GM18499 (cell line): Measurements from ENCODE around the gene GEMIN4.
"Not testable (repeated sequence)": the region's sequence is repeated elsewhere in the genome, so short reads cannot be mapped to it uniquely, and the experiment has no call there.

ENCODE experiments used
- ATAC-seq: cut with Tn5 transposase; IDR thresholded peaks from one replicate; pipeline ENCODE4 v1.9.1; 2021; ENCODE audit warnings: moderate number of reproducible peaks; ENCODE audit not compliant: insufficient read depth, unreplicated experiment

The GEMIN4 gene

DNA sequence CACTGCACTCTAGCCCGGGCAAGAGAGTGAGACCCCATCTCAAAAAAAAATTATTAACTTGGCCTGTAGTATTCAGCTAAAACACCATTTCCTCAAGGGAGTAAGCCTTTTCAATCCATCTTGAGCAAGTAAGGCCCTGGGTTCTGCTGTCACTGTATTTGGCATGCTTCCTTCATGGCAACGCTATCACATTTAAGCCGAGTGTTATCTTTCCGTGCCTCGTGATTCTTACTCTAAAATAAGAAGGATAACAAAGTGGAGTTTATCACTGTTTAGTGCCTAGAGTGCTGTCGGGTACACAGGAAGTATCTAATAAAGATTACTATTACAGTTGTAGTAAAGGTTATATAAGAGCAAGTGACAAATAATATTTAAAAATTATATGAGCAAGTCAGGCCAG lies 46.2 kb downstream of the GEMIN4 start:
- ATAC-seq, result no peak

DNA sequence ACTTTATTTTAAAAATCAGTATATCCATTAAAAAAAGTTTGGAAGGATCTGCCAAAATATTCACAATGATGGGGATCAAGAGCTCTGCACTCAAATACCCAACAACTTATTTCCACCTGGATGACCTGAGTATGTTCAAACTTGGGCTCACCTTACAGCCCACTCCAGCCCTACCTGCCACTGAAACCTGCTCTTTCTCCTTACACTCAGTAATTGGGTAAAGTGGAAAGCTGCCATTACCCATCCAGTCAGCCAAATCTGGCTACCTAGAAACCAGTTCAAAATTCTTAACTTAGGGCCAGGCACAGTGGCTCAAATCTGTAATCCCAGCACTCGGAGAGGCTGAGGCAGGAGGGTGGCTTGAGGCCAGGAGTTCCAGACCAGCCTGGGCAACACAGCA lies 47.1 kb downstream of the GEMIN4 start:
- no peak for ATAC-seq

- no peak for ATAC-seq
Observed at GRCh38 chr17:704111-704864, 47.8 kb downstream of the GEMIN4 start.

- no peak for ATAC-seq
Observed at GRCh38 chr17:703081-703875, 48.8 kb downstream of the GEMIN4 start.

DNA sequence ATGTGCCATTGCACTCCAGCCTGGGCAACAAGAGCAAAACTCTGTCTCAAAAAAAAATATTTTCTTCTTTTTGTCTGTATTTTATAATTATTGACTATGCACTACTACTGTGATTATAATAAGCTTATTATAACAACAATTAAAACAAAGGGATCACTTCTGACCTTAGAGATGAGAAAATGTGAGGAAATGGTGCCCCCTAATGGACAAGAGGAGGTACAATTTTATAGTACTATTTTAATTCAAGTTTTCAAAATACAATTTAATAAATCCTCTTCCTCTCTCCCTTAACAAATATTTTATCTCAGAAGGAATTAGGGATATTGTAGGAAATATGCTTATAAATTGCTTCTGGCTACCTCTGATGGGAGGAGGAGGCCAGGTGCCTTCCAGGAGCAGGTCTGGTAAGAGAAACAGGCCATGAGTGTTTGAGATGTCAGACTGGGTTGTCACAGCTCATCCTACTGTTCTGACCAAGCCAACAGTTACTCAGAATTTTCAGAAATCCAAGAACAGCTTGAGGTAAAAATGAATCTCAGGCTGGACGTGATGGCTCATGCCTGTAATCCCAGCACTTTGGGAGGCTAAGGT lies 51.5 kb downstream of the GEMIN4 start:
- no peak for ATAC-seq

GRCh38 chr17:699345-699744 lies 52.7 kb downstream of the GEMIN4 start:
- no peak for ATAC-seq

- ATAC-seq, result not testable (repeated sequence)
Observed at GRCh38 chr17:698096-698495, 54.0 kb downstream of the GEMIN4 start.

GRCh38 chr17:697682-698081 lies 54.4 kb downstream of the GEMIN4 start:
- no peak for ATAC-seq

- no peak for ATAC-seq
Observed at GRCh38 chr17:696369-696768, 55.7 kb downstream of the GEMIN4 start.
